GM19468 (cell line): ENCODE results near the gene MLH3.
"Not testable (repeated sequence)": the region's sequence is repeated elsewhere in the genome, so short reads cannot be mapped to it uniquely, and the experiment has no call there.

Experiments
- ATAC-seq: cut with Tn5 transposase; IDR thresholded peaks from one replicate; pipeline ENCODE4 v1.9.1; 2021; ENCODE audit warnings: mild to moderate bottlenecking, moderate library complexity, moderate number of reproducible peaks; ENCODE audit not compliant: unreplicated experiment; ENCODE audit errors: extremely low read depth

Gene MLH3

DNA sequence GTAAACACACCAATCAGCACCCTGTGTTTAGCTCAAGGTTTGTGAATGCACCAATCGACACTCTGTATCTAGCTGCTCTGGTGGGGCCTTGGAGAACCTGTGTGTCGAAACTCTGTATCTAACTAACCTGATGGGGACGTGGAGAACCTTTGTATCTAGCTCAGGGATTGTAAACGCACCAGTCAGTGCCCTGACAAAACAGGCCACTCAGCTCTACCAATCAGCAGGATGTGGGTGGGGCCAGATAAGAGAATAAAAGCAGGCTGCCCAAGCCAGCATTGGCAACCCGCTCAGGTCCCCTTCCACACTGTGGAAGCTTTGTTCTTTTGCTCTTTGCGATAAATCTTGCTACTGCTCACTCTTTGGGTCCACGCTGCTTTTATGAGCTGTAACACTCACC is 55.5 kb downstream of the MLH3 start:
- not testable (repeated sequence) for ATAC-seq

DNA sequence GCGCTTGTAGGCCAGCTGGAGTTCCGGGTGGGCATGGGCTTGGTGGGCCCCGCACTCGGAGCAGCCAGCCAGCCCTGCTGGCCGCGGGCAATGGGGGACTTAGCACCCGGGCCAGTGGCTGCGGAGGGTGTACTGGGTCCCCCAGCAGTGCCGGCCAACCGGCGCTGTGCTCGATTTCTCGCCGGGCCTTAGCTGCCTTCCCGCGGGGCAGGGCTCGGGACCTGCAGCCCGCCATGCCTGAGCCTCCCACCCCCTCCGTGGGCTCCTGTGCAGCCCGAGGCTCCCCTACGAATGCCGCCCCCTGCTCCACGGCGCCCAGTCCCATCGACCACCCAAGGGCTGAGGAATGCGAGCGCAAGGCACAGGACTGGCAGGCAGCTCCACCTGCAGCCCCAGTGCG is 57.1 kb downstream of the MLH3 start:
- ATAC-seq, result not testable (repeated sequence)

DNA sequence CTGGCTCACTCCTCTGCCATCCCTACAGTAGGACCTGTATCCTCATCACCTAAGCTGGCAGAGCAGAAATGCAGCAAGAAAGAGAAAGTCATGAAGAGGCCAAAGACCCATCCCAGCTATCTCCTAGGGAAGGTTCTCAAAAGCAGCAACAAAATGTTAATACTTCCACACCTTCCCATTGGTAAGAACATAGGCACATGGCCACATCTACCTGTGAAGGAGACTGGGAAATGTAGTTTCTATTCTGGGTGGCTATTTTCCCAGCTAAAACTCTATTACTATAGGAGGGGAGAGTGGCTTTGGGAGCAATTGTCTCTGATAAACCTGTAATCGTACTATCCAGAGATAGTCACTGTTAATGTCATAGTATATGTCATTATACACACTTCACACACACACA is 62.3 kb downstream of the MLH3 start:
- no peak for ATAC-seq

DNA sequence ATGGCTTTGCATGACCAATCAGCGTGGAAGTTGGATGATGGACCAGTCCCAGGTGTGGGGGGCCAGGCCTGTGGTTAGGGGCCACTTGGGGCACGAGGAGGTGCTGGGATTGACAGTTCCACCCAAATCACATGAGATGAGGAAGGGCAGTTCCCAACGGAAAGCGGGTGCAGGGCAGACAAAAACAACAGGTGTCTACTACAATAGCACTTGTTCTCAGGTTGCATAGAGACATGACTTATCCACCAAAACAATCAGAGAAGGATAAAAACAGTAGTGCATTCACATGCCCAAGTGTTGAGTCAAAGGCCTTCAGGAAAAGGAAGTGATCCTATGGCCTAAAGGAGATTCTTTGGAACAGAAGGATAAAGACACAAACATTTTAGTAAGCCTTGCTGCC is 63.1 kb downstream of the MLH3 start:
- ATAC-seq, result no peak

DNA sequence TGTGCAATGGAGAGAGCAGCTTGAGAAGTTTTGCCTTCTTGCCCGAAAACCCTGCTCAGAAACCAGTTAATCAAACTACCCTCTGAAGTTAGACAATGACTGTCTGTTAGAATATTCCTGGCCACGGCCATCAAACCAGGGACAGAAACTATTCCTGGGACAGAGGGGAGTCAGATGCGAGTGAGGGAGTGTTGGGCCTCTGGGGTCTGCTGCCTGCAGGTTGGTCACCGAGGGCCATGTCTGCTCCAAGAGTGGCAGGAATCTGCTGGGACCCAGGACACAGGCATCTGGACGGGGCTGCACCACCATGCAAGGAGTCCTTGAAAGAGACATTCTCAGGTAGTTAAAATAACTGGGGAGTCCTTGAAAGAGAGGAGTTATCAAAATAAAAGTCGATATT is 65.5 kb downstream of the MLH3 start:
- ATAC-seq, result no peak

- no peak for ATAC-seq
Observed at GRCh38 chr14:74985028-74985310, 66.3 kb downstream of the MLH3 start.

GRCh38 chr14:74984236-74985027 is 66.8 kb downstream of the MLH3 start:
- no peak for ATAC-seq

DNA sequence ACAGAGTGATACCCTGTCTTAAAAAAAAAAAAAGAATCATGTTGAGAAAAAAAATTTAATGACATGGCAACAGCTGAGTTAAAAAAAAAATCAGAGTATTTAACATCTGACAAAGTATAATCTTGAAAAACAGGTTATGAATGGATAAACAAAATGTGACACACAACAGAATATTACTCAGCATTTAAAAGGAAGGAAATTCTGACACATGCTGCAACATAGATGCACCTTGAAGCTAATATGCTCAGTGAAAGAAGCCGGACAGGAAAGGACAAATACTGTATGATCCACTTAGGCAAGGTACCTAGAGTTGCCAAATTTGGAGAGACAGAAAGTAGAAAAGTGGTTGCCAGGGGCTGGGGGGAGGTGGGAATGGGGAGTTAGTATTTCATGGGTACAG is 67.9 kb downstream of the MLH3 start:
- ATAC-seq, result no peak

GRCh38 chr14:74982661-74983060 is 68.6 kb downstream of the MLH3 start:
- no peak for ATAC-seq

GRCh38 chr14:74981833-74982232 is 69.4 kb downstream of the MLH3 start:
- ATAC-seq, result no peak

DNA sequence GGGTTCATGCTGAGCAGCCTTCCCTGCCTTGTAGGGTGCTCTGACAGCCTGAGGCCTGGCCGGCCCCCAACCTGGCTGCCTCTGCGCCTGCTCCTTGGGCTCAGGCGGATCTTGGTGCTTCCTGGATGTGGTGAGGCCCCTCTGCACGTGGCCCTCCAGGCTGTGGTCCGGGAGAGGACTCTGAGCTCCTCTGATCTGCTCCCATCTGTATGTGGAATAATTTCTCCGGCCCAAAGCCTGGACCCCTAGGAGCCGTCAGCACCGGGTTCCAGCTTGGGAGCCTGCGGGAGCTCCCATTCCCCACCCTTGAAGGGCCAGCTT is 69.8 kb downstream of the MLH3 start:
- ATAC-seq, result no peak

GRCh38 chr14:74980731-74981461 is 70.4 kb downstream of the MLH3 start:
- no peak for ATAC-seq

GRCh38 chr14:74980398-74980730 is 70.9 kb downstream of the MLH3 start:
- no peak for ATAC-seq

GRCh38 chr14:74979442-74980397 is 71.5 kb downstream of the MLH3 start:
- ATAC-seq, result no peak

GRCh38 chr14:74979029-74979428 is 72.2 kb downstream of the MLH3 start:
- no peak for ATAC-seq

DNA sequence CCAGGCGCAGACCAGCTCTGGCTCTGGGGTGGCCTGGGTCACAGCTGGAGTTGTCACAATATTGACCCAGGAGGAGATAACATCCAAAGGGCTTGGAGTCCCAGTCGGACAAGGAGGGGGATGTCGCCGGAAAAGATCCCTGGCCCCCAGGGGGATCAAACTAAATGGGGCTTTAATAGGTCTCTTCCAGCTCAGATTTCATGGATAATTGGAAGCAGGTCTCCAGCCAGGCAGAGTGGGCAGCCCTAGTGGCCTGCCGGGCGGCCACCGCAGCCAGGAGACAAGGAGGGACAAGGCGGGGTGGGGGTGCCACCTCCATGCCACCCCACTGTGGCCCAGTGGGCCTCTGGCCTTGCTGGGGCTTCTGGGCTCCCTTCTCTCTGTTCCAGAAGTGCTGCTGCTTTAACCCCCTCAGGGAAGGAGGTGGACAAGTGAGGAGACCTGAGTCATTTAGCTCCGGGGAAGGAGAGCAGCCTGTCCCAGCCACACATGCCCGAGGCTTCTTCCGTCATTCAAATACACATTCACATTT is 72.8 kb downstream of the MLH3 start:
- ATAC-seq, result no peak

DNA sequence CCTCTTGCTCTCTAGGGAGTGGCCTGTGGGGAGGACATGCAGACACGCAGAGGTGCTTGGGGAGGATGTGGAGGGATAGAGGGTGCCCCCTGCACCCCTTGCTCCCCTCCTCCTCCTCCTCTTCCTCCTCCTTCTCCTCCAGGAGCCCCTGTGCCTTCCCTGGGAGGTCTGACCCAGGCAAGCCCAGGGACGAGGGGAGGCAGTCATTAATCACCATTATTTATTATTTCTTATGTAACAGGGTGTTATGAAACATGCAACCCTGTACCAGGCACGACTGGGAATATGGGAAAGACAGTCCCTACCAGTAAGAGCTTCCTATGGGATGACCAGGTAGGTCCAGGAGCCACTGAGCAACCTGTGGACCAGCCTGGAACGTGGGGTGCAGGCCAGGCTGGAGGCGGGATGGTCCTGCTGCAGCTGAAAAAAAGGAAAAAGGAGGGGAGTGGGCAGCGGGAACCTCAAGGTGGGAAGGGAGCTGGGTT is 73.3 kb downstream of the MLH3 start:
- ATAC-seq, result no peak

- ATAC-seq, result no peak
Observed at GRCh38 chr14:74977164-74977900, 73.9 kb downstream of the MLH3 start.

- ATAC-seq, result no peak
Observed at GRCh38 chr14:74976264-74977113, 74.8 kb downstream of the MLH3 start.
